RWPE2 (cell line): ENCODE measurements around the gene CDKL2.
"Not testable (repeated sequence)": the region's sequence is repeated elsewhere in the genome, so short reads cannot be mapped to it uniquely, and the experiment has no call there.

Experiments
- ATAC-seq: fragments of 200-7000 bp; cut with Tn5 transposase; 3 replicates; pipeline ENCODE4 v1.9.1; 2021; ENCODE audit warnings: low read depth
- DNase-seq: peaks from one replicate; pipeline ENCODE4 v3.0.0-alpha.2; 2020; ENCODE audit warnings: low spot score
- H3K27ac ChIP-seq: fragments of 450-650 bp; 2 replicates; pipeline ENCODE4 v1.5.1; 2017; ENCODE audit warnings: mild to moderate bottlenecking; ENCODE audit not compliant: poor library complexity, severe bottlenecking
- H3K27me3 ChIP-seq: fragments of 250-450 bp; sonication (Bioruptor Pico); 2 replicates; pipeline ENCODE4 v1.5.1; 2021; ENCODE audit warnings: mild to moderate bottlenecking, moderate library complexity; ENCODE audit not compliant: insufficient read depth, poor library complexity, severe bottlenecking
- H3K36me3 ChIP-seq: fragments of 250-450 bp; sonication (Bioruptor Pico); 2 replicates; pipeline ENCODE4 v1.5.1; 2020; ENCODE audit warnings: low read depth, mild to moderate bottlenecking, moderate library complexity
- H3K4me1 ChIP-seq: fragments of 250-450 bp; sonication (Bioruptor Pico); 2 replicates; pipeline ENCODE4 v1.5.1; 2021; ENCODE audit warnings: mild to moderate bottlenecking, moderate library complexity; ENCODE audit not compliant: insufficient read depth, poor library complexity, severe bottlenecking
- H3K4me3 ChIP-seq: fragments of 250-450 bp; sonication (Bioruptor Pico); 2 replicates; pipeline ENCODE4 v1.5.1; 2021; ENCODE audit warnings: mild to moderate bottlenecking, moderate library complexity; ENCODE audit not compliant: severe bottlenecking
- H3K9me3 ChIP-seq: fragments of 250-450 bp; sonication (Bioruptor Pico); 2 replicates; pipeline ENCODE4 v1.5.1; 2021; ENCODE audit warnings: mild to moderate bottlenecking, moderate library complexity; ENCODE audit not compliant: severe bottlenecking
- TF ChIP-seq, protein P1 (sequence below): fragments of 450-650 bp; IDR thresholded peaks from one replicate; pipeline ENCODE4 v1.5.1; 2017; ENCODE audit warnings: mild to moderate bottlenecking, moderate library complexity; ENCODE audit not compliant: poor library complexity, severe bottlenecking

CDKL2 gene

GRCh38 chr4:75542824-75543223 is 87.5 kb downstream of the CDKL2 start:
- no peak overlapping the region for H3K4me3 ChIP-seq
- DNase-seq (no peak), ATAC-seq (peak; percentile 97)
- peak overlapping the region; percentile 67 for H3K27ac ChIP-seq
- TF ChIP-seq, protein P1, sequence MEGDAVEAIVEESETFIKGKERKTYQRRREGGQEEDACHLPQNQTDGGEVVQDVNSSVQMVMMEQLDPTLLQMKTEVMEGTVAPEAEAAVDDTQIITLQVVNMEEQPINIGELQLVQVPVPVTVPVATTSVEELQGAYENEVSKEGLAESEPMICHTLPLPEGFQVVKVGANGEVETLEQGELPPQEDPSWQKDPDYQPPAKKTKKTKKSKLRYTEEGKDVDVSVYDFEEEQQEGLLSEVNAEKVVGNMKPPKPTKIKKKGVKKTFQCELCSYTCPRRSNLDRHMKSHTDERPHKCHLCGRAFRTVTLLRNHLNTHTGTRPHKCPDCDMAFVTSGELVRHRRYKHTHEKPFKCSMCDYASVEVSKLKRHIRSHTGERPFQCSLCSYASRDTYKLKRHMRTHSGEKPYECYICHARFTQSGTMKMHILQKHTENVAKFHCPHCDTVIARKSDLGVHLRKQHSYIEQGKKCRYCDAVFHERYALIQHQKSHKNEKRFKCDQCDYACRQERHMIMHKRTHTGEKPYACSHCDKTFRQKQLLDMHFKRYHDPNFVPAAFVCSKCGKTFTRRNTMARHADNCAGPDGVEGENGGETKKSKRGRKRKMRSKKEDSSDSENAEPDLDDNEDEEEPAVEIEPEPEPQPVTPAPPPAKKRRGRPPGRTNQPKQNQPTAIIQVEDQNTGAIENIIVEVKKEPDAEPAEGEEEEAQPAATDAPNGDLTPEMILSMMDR = no peak
- peaks cover 7% of the 10 kb centered on the region for H3K4me1 ChIP-seq
- H3K9me3 ChIP-seq = no peaks in the 10 kb centered on the region
- H3K27me3 ChIP-seq = no peaks in the 10 kb centered on the region
- H3K36me3 ChIP-seq = no peaks in the 10 kb centered on the region

GRCh38 chr4:75537308-75537707 is 93.0 kb downstream of the CDKL2 start:
- H3K27me3 ChIP-seq, H3K27ac ChIP-seq, ATAC-seq, H3K4me3 ChIP-seq, H3K36me3 ChIP-seq, DNase-seq, H3K9me3 ChIP-seq, H3K4me1 ChIP-seq: not testable (repeated sequence)

GRCh38 chr4:75533926-75534325 is 96.4 kb downstream of the CDKL2 start:
- not testable (repeated sequence) for H3K4me3 ChIP-seq, ATAC-seq, H3K27me3 ChIP-seq, H3K27ac ChIP-seq, H3K9me3 ChIP-seq, H3K4me1 ChIP-seq, DNase-seq
- peaks cover 23% of the 10 kb centered on the region for H3K36me3 ChIP-seq

DNA sequence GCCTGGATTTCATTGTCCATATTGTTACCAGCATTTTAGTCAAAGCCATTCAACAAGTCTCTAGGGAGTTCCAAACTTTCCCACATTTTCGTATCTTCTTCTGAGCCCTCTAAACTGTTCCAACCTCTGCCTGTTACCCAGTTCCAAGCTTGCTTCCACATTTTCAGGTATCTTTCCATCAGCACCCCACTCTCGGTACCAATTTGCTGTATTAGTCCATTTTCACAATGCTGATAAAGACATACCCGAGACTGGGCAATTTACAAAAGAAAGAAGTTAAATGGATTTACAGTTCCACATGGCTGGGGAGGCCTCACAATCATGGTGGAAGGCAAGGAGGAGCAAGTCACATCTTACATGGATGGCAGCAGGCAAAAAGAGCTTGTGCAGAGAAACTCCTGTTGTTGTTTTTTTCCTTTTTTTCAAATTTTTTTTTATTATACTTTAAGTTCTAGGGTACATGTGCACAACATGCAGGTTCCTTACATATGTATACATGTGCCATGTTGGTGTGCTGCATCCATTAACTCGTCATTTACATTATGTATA is 96.9 kb downstream of the CDKL2 start:
- not testable (repeated sequence) for H3K9me3 ChIP-seq, H3K4me3 ChIP-seq, H3K27me3 ChIP-seq, H3K4me1 ChIP-seq, ATAC-seq, H3K27ac ChIP-seq, DNase-seq
- peaks cover 26% of the 10 kb centered on the region for H3K36me3 ChIP-seq

DNA sequence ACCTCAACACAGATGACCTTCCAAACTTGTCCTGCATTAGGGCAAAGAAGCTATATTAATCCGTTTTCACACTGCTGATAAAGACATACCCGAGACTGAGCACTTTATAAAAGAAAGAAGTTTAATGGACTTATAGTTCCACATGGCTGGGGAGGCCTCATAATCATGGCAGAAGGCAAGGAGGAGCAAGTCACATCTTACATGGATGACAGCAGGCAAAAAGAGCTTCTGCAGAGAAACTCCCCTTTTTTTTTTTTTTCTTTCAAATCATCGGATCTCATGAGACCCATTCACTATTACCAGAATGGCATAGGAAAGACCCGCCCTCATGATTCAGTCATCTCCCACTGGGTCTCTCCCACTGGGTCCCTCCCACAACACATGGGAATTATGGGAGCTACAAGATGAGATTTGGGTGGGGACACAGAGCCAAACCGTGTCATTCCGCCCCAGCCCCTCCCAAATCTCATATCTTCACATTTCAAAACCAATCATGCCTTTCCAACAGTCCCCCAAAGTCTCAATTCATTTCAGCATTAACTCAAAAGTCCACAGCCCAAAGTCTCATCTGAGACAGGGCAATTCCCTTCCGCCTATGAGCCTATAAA is 98.7 kb downstream of the CDKL2 start:
- H3K27ac ChIP-seq, H3K4me1 ChIP-seq, H3K9me3 ChIP-seq, H3K27me3 ChIP-seq, H3K4me3 ChIP-seq, DNase-seq, ATAC-seq: not testable (repeated sequence)
- H3K36me3 ChIP-seq = peaks cover 44% of the 10 kb centered on the region

DNA sequence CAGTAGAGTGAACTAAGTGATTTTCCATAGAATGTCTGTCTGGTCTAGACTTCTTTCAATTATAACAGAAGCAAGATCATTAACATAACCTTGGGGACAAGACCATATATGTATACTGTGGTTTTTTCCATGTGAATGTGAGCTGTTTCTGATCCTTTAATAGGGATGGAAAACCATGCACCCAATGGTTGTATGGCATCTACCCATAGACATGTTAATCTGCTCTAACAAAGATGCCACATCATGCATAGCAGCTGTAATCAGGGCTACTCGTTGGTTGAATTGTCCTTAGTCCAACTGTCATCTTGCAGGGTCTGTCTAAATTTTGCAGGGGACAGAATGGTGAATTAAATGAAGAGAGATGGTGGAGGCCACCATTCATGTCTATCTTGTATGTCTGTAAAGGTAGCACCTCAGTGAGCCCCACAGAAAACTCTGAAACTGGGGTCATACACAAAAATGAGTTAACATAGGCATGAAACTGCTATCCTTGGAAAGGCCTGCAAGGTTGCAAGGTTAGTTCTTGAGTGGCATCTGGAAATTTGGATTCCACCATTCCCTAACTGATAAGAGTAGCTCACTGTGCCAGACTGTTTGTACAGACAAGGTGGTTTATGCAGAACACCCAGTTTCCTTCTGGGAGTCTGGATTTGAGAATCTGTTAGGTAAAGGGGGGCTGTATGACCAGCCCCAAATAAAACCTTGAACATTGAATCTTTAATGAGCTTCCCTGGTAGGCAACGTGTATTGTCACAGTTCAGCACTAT is 99.6 kb downstream of the CDKL2 start:
- Histone ChIP-seq H3K4me1 (no peaks in the 10 kb centered on the region), H3K36me3 (peaks cover 53% of the 10 kb centered on the region), H3K9me3 (peaks cover 6% of the 10 kb centered on the region), H3K27ac (no peak overlapping the region), H3K4me3 (no peak overlapping the region), H3K27me3 (no peaks in the 10 kb centered on the region)
- ATAC-seq (no peak), DNase-seq (no peak)
- TF ChIP-seq, protein P1 = no peak
